K562 (cell line): ENCODE data around the gene MSI1. TPM values are rescaled to one million over a fixed set of nuclear protein-coding genes. Genes with fewer than 3 reads are reported as not detected.

ENCODE experiments used
- ATF7 ChIP-seq: fragments of 450-650 bp; IDR thresholded peaks from 2 replicates; pipeline ENCODE4 v1.7.1; 2014; ENCODE audit warnings: mild to moderate bottlenecking, moderate library complexity
- BRD4 ChIP-seq: fragments of 200-600 bp; sonication (generic); IDR thresholded peaks from 2 replicates; pipeline ENCODE4 v1.6.1; 2017; ENCODE audit warnings: inconsistent platforms
- CHD2 ChIP-seq: IDR thresholded peaks from 2 replicates; pipeline ENCODE4 v1.6.1; 2011; ENCODE audit warnings: low read depth, low read length
- CSDE1 ChIP-seq, 2 experiments: fragments of 450-650 bp; IDR thresholded peaks; 2 replicates each; pipeline ENCODE4 v1.6.1; 2016; ENCODE audit warnings: mild to moderate bottlenecking in 1 of 2
- HMGXB4 ChIP-seq: sonication (generic); formaldehyde crosslinking; IDR thresholded peaks from 2 replicates; pipeline ENCODE4 v1.8.1; 2023; ENCODE audit warnings: mild to moderate bottlenecking, missing genetic modification reagents
- NUFIP1 ChIP-seq: fragments of 450-650 bp; IDR thresholded peaks from 2 replicates; pipeline ENCODE4 v1.6.1; 2018; ENCODE audit not compliant: partially characterized antibody
- POLR2B ChIP-seq: fragments of 450-650 bp; IDR thresholded peaks from 2 replicates; pipeline ENCODE4 v1.6.1; 2018; ENCODE audit warnings: low read depth; ENCODE audit not compliant: partially characterized antibody
- PRPF4 ChIP-seq: fragments of 200-400 bp; formaldehyde crosslinking; IDR thresholded peaks from one replicate; pipeline ENCODE4 v1.6.1; 2017; ENCODE audit warnings: low read length, low read depth, mild to moderate bottlenecking; ENCODE audit not compliant: insufficient read depth, poor library complexity, severe bottlenecking
- SPI1 ChIP-seq: IDR thresholded peaks from 2 replicates; pipeline ENCODE4 v1.6.1; 2011; ENCODE audit warnings: low read depth, low read length, control low read depth, borderline replicate concordance
- SRSF7 ChIP-seq: fragments of 200-400 bp; formaldehyde crosslinking; optimal IDR thresholded peaks from 2 replicates; pipeline ENCODE3; 2017; ENCODE audit warnings: mild to moderate bottlenecking, low read depth, low read length
- TEAD2 ChIP-seq: fragments of 450-650 bp; IDR thresholded peaks from 2 replicates; pipeline ENCODE4 v1.6.1; 2016; ENCODE audit warnings: missing genetic modification characterization, control low read depth, missing compliant biosample characterization
- ZEB2 ChIP-seq: fragments of 450-650 bp; IDR thresholded peaks from 2 replicates; pipeline ENCODE4 v1.6.1; 2016
- ZMIZ1 ChIP-seq, 2 experiments: fragments of 150-350 bp in 1 of 2; IDR thresholded peaks; 2 replicates each; pipeline ENCODE4 v1.6.1; 2012 to 2016; ENCODE audit warnings: low read depth in 2 of 2, low read length in 2 of 2, mild to moderate bottlenecking in 1 of 2, moderate library complexity in 1 of 2
- ZNF511 ChIP-seq: sonication (generic); formaldehyde crosslinking; IDR thresholded peaks from 2 replicates; pipeline ENCODE4 v1.8.0; 2022; ENCODE audit warnings: mild to moderate bottlenecking, missing genetic modification reagents
- ZNF592 ChIP-seq: fragments of 450-650 bp; IDR thresholded peaks from 2 replicates; pipeline ENCODE4 v1.6.1; 2017; ENCODE audit warnings: antibody characterized with exemption, mild to moderate bottlenecking
- polyA plus RNA-seq, 8 experiments: library from polyadenylated mRNA; depleted of rRNA in 4 of 8; stranded (reverse) in 5 of 8; unstranded in 3 of 8; fragments of >200 nt; fragmentation: Nextera tagmentation in 2 of 8; fragmentation: Illumina TruSeq in 1 of 8; extraction: Ambion mirVana in 2 of 8; extraction: Trizol in 1 of 8; gene quantifications; 2 replicates each; pipeline versions ENCODE4 v1.2.1 to v1.2.3, GENCODE V29; 2011 to 2014; ENCODE audit warnings: inconsistent platforms in 1 of 8, missing spikeins in 1 of 8
- total RNA-seq, 7 experiments: library from RNA; depleted of rRNA in 6 of 7; stranded (reverse); fragments of >200 nt in 6 of 7; fragmentation: Illumina TruSeq in 2 of 7; extraction: Trizol in 2 of 7; gene quantifications; 2 replicates each; pipeline versions ENCODE4 v1.2.1 to v1.2.3, GENCODE V29; 2011 to 2021; ENCODE audit warnings: low replicate concordance in 1 of 7

Gene MSI1
- total and polyA plus RNA-seq, 9 of the 15 experiments (the other 6 are each of a cell fraction or from before 2014, with no cell fraction given), result 0.16 TPM; not detected in 8

GRCh38 chr12:120292661-120293531 lies 76.1 kb downstream of the MSI1 start, which contains the start of gene RNU4-1 (continued):
- peak in 1 of 2 experiments; percentile 99; a peak in 2 of 4 replicates for TF ChIP-seq ZMIZ1 (IDR thresholded peaks at IDR 0.05; ENCODE audit: low read depth in 2 of 2, low read length in 2 of 2)
- peak; percentile 64; the same call in 1 of the 2 replicates for TF ChIP-seq ZNF592
- TF ChIP-seq ZNF511 (CRISPR knock-in tag), result peak; percentile 28; the same call in 1 of the 2 replicates
- TF ChIP-seq NUFIP1, result peak; percentile 99
- TF ChIP-seq POLR2B, result peak; percentile 99
- TF ChIP-seq ZEB2, result peak; percentile 94
- peak; percentile 74 for TF ChIP-seq CHD2
- TF ChIP-seq ATF7, result peak; percentile 75
- peak; percentile 88 for TF ChIP-seq SPI1
- peak; percentile 55 for TF ChIP-seq PRPF4
- TF ChIP-seq SRSF7, result no peak
- no peak for TF ChIP-seq HMGXB4 (CRISPR knock-in tag)
- TF ChIP-seq TEAD2, result no peak
- peak in 1 of 2 experiments; percentile 97; a peak in 2 of 4 replicates for TF ChIP-seq CSDE1 (IDR thresholded peaks at IDR 0.05)
- 0 out of 2 replicates have a peak, but pooled peaks have one; percentile 7 for TF ChIP-seq BRD4
